Ishikawa (cell line): ENCODE data around the gene CSTPP1.

ENCODE experiments used
- CEBPB ChIP-seq: IDR thresholded peaks from 2 replicates; pipeline ENCODE4 v1.6.1; 2012
- CREB1 ChIP-seq: IDR thresholded peaks from 2 replicates; pipeline ENCODE4 v1.6.1; 2012; ENCODE audit warnings: low read depth
- EGR1 ChIP-seq: IDR thresholded peaks from 2 replicates; pipeline ENCODE4 v1.6.1; 2012
- EP300 ChIP-seq: IDR thresholded peaks from 2 replicates; pipeline ENCODE4 v1.6.1; 2012; ENCODE audit warnings: borderline replicate concordance
- FOXM1 ChIP-seq: IDR thresholded peaks from 2 replicates; pipeline ENCODE4 v1.6.1; 2012; ENCODE audit warnings: low read depth, borderline replicate concordance
- MAX ChIP-seq: IDR thresholded peaks from 2 replicates; pipeline ENCODE4 v1.6.1; 2012
- NFIC ChIP-seq: IDR thresholded peaks from 2 replicates; pipeline ENCODE4 v1.6.1; 2012
- RAD21 ChIP-seq: IDR thresholded peaks from 2 replicates; pipeline ENCODE4 v1.6.1; 2012; ENCODE audit warnings: low read depth
- REST ChIP-seq: IDR thresholded peaks from 2 replicates; pipeline ENCODE4 v1.6.1; 2012; ENCODE audit warnings: low read depth, mild to moderate bottlenecking
- TAF1 ChIP-seq: IDR thresholded peaks from 2 replicates; pipeline ENCODE4 v1.6.1; 2012; ENCODE audit warnings: low read depth, mild to moderate bottlenecking
- TCF12 ChIP-seq: IDR thresholded peaks from 2 replicates; pipeline ENCODE4 v1.6.1; 2012; ENCODE audit warnings: low read depth
- TEAD4 ChIP-seq: IDR thresholded peaks from 2 replicates; pipeline ENCODE4 v1.6.1; 2012
- YY1 ChIP-seq: IDR thresholded peaks from 2 replicates; pipeline ENCODE4 v1.6.1; 2012; ENCODE audit warnings: low read depth
- ZBTB7A ChIP-seq: IDR thresholded peaks from 2 replicates; pipeline ENCODE4 v1.6.1; 2012; ENCODE audit warnings: low read depth
- TF ChIP-seq, protein P1 (sequence below): IDR thresholded peaks from 2 replicates; pipeline ENCODE4 v1.6.1; 2012

The CSTPP1 gene

DNA sequence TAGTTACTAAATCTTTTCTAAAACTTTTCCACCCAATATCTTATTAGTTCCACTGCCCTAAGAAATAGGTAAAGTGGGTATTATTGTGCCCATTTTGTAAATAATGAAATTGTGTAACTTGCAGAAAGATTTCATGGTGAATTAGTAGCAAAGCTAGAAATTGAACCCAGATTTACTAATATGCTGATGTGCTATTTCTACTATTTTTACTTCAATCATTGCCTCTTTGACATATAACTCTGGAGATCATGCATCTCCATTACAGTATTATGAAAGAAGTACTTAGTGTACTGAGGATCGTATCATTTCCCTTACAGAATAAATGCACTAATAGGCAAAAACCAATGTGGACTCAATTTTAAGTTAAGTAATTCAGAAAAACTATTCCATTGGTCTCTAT lies 119.0 kb downstream of the CSTPP1 start:
- no peak for TF ChIP-seq FOXM1
- TF ChIP-seq CEBPB: no peak
- TF ChIP-seq EP300: no peak
- TF ChIP-seq TCF12: no peak
- no peak for TF ChIP-seq CREB1
- TF ChIP-seq ZBTB7A: no peak
- TF ChIP-seq MAX: no peak
- no peak for TF ChIP-seq RAD21
- TF ChIP-seq REST: no peak
- TF ChIP-seq TAF1: no peak
- TF ChIP-seq YY1: no peak
- no peak for TF ChIP-seq NFIC
- TF ChIP-seq, protein P1, sequence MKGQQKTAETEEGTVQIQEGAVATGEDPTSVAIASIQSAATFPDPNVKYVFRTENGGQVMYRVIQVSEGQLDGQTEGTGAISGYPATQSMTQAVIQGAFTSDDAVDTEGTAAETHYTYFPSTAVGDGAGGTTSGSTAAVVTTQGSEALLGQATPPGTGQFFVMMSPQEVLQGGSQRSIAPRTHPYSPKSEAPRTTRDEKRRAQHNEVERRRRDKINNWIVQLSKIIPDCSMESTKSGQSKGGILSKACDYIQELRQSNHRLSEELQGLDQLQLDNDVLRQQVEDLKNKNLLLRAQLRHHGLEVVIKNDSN: no peak
- TF ChIP-seq EGR1: no peak
- TF ChIP-seq TEAD4: no peak

- TF ChIP-seq EGR1: no peak
- no peak for TF ChIP-seq CEBPB
- TF ChIP-seq FOXM1: no peak
- TF ChIP-seq ZBTB7A: no peak
- TF ChIP-seq MAX: no peak
- no peak for TF ChIP-seq YY1
Measured at GRCh38 chr11:47056261-47056915, 119.8 kb downstream of the CSTPP1 start.

- TF ChIP-seq TAF1 (no peak), REST (no peak), EP300 (no peak), YY1 (no peak), CEBPB (no peak), ZBTB7A (no peak), TEAD4 (no peak), CREB1 (no peak), MAX (no peak), NFIC (no peak), RAD21 (no peak), FOXM1 (no peak)
- TF ChIP-seq, protein P1: no peak
Measured at GRCh38 chr11:47057365-47057764, 120.8 kb downstream of the CSTPP1 start.

DNA sequence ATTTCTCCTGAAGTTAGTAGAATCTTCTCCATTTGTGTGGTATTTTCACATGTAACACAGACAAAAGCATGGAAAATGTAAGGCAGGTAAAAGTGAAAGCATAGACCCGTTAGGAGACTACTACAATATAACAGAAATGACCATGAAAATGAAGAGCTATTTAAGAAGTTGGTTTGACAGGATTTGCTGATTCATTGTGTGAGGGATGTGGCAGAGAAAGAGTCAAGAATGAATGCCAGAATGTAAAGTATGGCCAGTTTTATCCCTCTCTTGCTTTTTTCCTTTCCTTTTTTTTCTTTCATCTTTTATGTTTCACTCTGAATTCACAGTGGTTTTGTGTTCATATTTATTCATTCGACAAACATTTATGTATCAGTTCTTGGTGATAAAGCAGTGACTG lies 124.2 kb downstream of the CSTPP1 start:
- TF ChIP-seq MAX (no peak), FOXM1 (no peak), REST (no peak), TAF1 (no peak), EP300 (no peak), ZBTB7A (no peak), EGR1 (no peak), CREB1 (no peak), CEBPB (no peak), TCF12 (no peak)
- TF ChIP-seq, protein P1: no peak
